Amniotic epithelial cell (primary cell): Measurements from ENCODE around the gene BAIAP3.
"Not testable (repeated sequence)": the region's sequence is repeated elsewhere in the genome, so short reads cannot be mapped to it uniquely, and the experiment has no call there.

Source experiments
- DNase-seq: peaks from one replicate; pipeline ENCODE4 v3.0.0-alpha.2; 2010; ENCODE audit warnings: low read depth

Gene BAIAP3

GRCh38 chr16:1333149-1333812 lies at the start of gene BAIAP3:
TSS of gene BAIAP3 (plus strand) at chr16:1333645. CDS start at chr16:1338550, 4,905 bp downstream.
- no peak for DNase-seq

GRCh38 chr16:1283996-1284616 lies 49.3 kb upstream of the BAIAP3 start:
- no peak for DNase-seq

DNA sequence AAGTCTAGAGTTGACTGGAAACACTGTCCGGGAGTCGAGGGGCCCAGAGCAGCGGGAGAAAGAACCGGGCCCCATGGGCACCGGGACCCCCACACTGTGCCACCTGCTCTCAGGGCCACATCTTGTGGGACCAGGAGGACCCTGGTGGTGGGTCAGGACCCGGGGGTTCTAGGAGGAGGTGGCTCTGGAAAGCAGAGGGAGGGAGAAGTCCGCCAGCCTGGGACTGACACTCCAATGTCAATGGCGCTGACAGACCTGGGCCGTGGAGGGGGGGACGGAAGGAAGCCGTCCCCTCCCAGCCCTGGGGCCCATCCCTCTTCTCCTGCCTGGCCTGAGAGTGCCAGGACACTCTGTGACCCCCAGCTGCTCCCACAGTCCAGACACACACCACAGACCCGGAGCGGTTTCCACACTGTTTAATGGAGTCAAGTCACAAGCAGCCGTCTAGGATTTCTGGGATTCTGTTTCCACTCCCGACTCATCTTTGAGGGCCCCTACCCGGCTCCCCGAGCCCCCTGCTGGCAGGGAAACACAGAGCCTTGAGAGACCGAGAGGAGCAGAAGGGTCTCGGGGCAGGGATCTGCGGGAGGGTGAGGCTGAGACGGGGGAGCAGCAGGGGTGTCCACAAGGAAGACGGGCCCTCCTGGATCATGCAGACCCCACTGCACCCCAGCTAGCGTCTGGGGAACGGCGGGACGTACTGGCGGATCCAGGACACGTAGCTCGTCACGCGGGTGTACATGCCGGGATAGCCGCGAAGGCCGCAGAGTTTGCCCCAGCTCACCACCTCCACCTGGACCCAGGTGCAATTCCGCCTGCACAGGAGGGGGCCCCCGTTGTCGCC lies 47.6 kb upstream of the BAIAP3 start:
- no peak for DNase-seq

DNA sequence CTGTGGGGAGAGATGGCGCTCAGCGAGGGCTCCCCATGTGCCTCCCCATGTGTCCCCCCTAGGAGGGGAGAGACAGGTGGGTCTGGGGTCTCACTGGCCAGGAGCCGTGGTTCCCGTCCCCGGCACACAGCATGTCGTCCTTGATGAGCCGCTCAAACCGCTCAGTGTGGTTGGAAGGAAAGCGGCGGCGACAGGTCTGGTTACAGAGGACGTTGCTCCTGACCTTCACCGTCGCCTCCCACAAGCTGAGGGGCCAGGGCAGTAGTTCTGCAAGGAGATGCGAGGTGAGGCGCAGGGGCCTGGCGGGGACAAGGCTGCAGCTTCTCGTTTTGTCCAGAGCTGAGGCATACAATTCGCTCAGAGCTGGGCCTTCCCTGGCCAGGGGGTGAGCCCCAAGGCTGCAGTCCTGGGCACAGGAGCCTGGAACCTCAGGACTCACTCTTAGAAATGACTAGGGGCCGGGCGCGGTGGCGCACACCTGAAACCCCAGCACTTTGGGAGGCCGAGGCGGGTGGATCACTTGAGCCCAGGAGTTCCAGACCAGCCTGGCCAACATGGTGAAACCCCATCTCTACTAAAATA lies 46.8 kb upstream of the BAIAP3 start:
- no peak for DNase-seq

DNA sequence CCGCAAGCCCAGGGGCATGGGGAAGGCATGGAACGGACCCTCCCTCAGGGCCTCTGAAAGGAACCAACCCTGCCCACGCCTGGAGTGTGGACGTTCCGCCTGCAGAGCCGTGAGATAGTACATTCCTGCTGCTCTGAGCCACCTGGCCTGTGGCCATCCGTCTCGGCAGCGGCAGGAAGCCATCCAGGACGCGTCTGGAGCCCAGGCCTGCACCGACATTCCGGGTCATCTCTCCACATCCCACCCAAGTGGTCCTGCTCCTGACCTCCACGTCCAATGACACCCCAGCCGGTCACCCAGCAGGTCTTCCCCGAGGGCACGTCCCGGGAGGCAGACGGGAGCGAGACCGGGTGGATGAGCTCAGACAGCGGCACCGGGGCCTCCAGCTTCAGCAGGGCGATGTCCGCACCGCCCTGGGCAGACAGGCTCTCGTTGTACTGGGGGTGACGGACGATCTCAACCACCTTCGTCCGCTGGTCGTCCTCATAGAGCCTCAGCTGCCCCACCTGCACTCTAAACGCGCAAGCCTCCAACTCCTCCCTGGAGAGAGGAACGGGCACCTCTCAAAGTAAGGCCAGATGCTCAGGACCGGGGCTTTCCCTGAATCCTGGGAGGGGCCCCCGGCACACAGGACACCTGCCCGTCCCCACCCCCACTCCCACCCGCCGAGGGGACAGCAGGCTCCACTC lies 45.3 kb upstream of the BAIAP3 start:
- DNase-seq: no peak

- no peak for DNase-seq
Observed at GRCh38 chr16:1288813-1289476, 44.5 kb upstream of the BAIAP3 start.

- DNase-seq: no peak
Observed at GRCh38 chr16:1289477-1289866, 44.0 kb upstream of the BAIAP3 start.

GRCh38 chr16:1290063-1290501 lies 43.4 kb upstream of the BAIAP3 start:
- peak; percentile 47 for DNase-seq

GRCh38 chr16:1290860-1291575 lies 42.4 kb upstream of the BAIAP3 start:
- no peak for DNase-seq

- DNase-seq: no peak
Observed at GRCh38 chr16:1291576-1291974, 41.9 kb upstream of the BAIAP3 start.

DNA sequence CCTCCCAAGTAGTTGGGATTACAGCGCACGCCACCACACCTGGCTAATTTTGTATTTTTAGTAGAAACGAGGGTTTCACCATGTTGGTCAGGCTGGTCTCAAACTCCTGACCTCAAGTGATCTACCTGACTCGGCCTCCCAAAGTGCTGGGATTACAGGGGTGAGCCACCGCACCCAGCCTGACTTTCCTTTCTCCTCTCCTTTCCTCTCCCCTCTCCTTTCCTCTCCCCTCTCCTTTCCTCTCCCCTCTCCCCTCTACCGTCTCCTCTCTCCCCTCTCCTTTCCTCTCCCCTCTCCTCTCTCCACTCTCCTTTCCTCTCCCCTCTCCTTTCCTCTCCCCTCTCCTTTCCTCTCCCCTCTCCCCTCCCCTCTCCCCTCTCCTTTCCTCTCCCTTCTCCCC lies 41.2 kb upstream of the BAIAP3 start:
- not testable (repeated sequence) for DNase-seq

GRCh38 chr16:1292808-1293207 lies 40.6 kb upstream of the BAIAP3 start:
- DNase-seq: not testable (repeated sequence)

GRCh38 chr16:1293921-1294656 lies 39.4 kb upstream of the BAIAP3 start:
- DNase-seq: no peak

- DNase-seq: no peak
Observed at GRCh38 chr16:1295465-1295864, 38.0 kb upstream of the BAIAP3 start.

DNA sequence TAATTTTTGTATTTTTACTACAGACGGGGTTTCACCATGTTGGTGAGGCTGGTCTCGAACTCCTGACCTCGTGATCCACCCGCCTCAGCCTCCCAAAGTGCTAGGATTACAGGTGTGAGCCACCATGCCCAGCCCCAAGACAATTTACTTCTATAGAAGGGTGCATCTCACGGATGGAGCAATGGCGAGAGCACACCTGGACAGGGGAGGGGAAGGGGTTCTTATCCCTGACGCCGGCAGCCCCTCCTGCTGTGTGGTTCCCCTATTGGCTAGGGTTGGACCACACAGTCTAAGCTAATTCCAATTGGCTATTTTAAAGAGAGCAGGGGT lies 36.8 kb upstream of the BAIAP3 start:
- DNase-seq: not testable (repeated sequence)

DNA sequence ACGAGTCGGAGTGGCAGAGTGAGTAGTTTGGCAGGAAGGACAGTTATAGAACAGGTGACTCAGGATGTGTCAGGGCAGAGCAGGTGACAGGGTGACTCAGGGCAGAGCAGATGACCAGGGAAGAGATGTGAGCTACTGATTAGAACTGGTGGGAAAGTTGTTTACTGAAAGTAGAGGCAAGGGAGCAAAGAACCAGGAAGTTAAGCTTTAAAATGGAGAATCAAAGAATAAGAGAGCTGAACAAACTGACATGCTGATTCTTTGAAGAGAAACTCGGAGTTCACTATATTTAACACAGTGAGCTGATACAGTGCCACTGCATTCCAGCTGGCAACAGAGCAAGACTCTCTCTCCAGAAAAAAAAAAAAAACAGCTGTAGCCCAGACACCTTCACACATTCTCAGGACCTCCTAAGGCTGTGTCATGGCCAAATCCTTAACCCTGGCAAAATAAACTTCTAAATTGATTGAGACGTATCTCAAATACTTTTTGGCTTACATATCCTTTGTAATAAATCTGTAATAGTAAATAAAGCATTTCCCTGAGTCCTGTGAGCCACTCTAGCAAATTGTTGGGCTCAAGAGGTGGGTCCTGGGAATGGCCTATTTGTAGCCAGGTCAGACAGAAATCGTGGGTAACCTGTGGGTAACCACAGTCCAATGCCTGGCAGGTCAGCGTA lies 36.3 kb upstream of the BAIAP3 start:
- peak; percentile 64 for DNase-seq

DNA sequence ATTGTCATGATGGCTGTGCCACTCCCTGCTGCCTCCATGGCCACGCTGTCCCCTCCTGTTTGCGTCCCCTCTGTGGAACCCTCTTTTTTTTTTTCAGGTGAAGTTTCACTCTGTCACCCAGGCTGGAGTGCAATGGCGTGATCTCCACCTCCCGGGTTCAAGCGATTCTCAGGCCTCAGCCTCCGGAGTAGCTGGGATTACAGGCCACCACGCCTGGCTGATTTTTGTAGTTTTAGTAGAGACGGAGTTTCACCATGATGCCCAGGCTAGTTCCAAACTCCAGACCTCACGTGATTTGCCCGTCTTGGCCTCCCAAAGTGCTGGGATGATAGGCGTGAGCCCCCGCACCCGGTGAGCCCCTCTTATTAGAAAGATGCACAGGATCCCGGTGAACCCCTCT lies 35.0 kb upstream of the BAIAP3 start:
- DNase-seq: no peak

DNA sequence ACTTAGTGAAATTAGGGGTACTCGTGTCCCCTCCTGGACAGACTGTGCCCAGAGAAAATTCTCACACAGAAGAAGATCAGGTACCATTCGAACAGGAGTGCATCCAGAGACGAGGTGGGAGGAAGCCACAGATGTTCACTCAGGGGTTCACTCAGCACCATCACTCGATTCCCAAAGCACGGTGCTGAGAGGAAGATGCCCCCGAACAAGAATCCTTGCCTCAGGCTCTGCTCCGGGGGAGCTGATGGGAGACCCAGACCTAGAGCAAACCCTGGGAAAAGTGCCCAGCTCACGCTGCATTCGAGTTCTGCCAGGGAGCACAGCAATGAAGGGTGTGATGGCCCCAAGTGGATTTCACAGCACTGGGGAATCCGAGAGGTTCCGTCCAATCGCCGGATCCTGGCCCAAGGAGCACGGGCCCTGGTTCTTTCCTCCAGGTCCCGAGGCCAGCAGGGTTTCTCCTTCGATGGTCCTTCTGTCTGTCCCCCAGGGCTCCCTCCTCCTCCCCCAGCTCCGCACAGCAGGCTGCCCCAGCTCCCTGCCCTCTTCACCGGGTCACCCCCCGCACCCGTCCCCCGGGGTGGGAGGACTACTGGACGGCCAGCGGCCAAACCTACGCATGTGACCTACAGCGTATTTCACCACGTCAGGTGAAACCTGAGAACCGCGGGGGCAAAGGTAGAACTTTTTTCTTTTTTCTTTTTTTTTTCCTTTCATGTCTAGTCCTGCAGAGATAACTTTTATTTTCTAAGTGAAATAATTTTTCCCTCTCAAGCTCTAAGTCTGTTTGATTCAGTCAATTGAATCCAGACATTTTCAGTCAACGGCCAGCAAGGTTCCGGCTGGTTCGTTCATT lies 34.2 kb upstream of the BAIAP3 start:
- DNase-seq: no peak

- DNase-seq: no peak
Observed at GRCh38 chr16:1299868-1300203, 33.6 kb upstream of the BAIAP3 start.
